Naive thymus-derived CD8-positive, alpha-beta T cell (primary cell): Measurements from ENCODE around the gene CORIN. TPM values are rescaled to one million over a fixed set of nuclear protein-coding genes. Genes with fewer than 3 reads are reported as not detected.

Experiments
- ATAC-seq, 2 donors: fragments of 150-1000 bp; cut with Tn5 transposase in 1 of 2; sonication (Bioruptor Pico), chemical (Tn5 transposase) in 1 of 2; 1 replicate in 1 of 2; 2 replicates in 1 of 2; pipeline ENCODE4 v1.10.0; 2021; ENCODE audit warnings: mild to moderate bottlenecking in 2 of 2, moderate library complexity in 2 of 2
- POLR2A ChIA-PET: fragments of 350-600 bp; sonication (Branson Sonifier 250); formaldehyde crosslinking; loops from one replicate; lab custom pipeline; 2021; ENCODE audit warnings: antibody characterized with exemption; lab: Charles Lee
- DNase-seq, 10 donors: peaks; one replicate each; pipeline versions ENCODE4 v3.0.0 to v3.0.0-alpha.2; 2020 to 2022
- H3K27ac Mint-ChIP-seq, 10 donors: one replicate each; pipeline ENCODE4 v1.8.0; 2020 to 2022; ENCODE audit warnings: mild to moderate bottlenecking in 10 of 10, mixed read lengths in 10 of 10, moderate library complexity in 4 of 10, inconsistent platforms in 1 of 10
- H3K27me3 Mint-ChIP-seq, 5 donors: one replicate each; pipeline ENCODE4 v1.8.0; 2021 to 2022; ENCODE audit warnings: mixed read lengths in 5 of 5
- H3K36me3 Mint-ChIP-seq, 3 donors: one replicate each; pipeline ENCODE4 v1.8.0; 2020 to 2022; ENCODE audit warnings: mixed read lengths in 3 of 3, mild to moderate bottlenecking in 2 of 3, inconsistent platforms in 1 of 3
- H3K4me1 Mint-ChIP-seq, 4 donors: one replicate each; pipeline ENCODE4 v1.8.0; 2021 to 2022; ENCODE audit warnings: mixed read lengths in 4 of 4
- H3K4me3 Mint-ChIP-seq, 10 donors: one replicate each; pipeline ENCODE4 v1.8.0; 2020 to 2022; ENCODE audit warnings: mild to moderate bottlenecking in 10 of 10, mixed read lengths in 10 of 10, moderate library complexity in 6 of 10, inconsistent platforms in 1 of 10
- H3K9me3 Mint-ChIP-seq, 9 donors: one replicate each; pipeline ENCODE4 v1.8.0; 2020 to 2022; ENCODE audit warnings: mixed read lengths in 9 of 9, mild to moderate bottlenecking in 3 of 9, inconsistent platforms in 1 of 9, moderate library complexity in 1 of 9
- polyA plus RNA-seq, 3 donors: library from polyadenylated mRNA; unstranded; fragments of 300-500 nt; fragmentation: Illumina TruSeq; gene quantifications; one replicate each; pipeline ENCODE4 v1.2.3, GENCODE V29; 2021
- total RNA-seq, 8 experiments: library from RNA in 2 of 8; stranded (reverse) in 2 of 8; gene quantifications; one replicate each; pipeline ENCODE4 v1.2.3 and lab custom pipeline; 2021 to 2026

Gene CORIN
- total and polyA plus RNA-seq, 5 experiments from 2014 or later: 0.05 to 0.49 (median 0.31) TPM; not detected in 2

- peaks cover 0 to 4% (median 0%) of the 10 kb centered on the region in 9 donors for H3K9me3 Mint-ChIP-seq
- H3K4me3 Mint-ChIP-seq: no peak overlapping the region
- ATAC-seq (no peak), DNase-seq (no peak)
- peaks cover 3 to 18% (median 10%) of the 10 kb centered on the region in 4 donors for H3K4me1 Mint-ChIP-seq
- peaks cover 7 to 39% (median 19%) of the 10 kb centered on the region in 5 donors for H3K27me3 Mint-ChIP-seq
- peaks cover 0 to 3% (median 0%) of the 10 kb centered on the region in 3 donors for H3K36me3 Mint-ChIP-seq
- POLR2A ChIA-PET: no interaction called here
- H3K27ac Mint-ChIP-seq: no peak overlapping the region
These were observed 7.4 kb downstream of the CORIN start for GRCh38 chr4:47830265-47831025.

- no peak overlapping the region for H3K4me3 Mint-ChIP-seq
- no peak for ATAC-seq
- POLR2A ChIA-PET: no interaction called here
- H3K36me3 Mint-ChIP-seq: peaks cover 0 to 3% (median 0%) of the 10 kb centered on the region in 3 donors
- DNase-seq: no peak
- H3K27me3 Mint-ChIP-seq: peaks cover 9 to 39% (median 19%) of the 10 kb centered on the region in 5 donors
- peaks cover 0 to 4% (median 0%) of the 10 kb centered on the region in 9 donors for H3K9me3 Mint-ChIP-seq
- H3K27ac Mint-ChIP-seq: no peak overlapping the region
- H3K4me1 Mint-ChIP-seq: peaks cover 3 to 14% (median 7%) of the 10 kb centered on the region in 4 donors
These were observed 8.4 kb downstream of the CORIN start for GRCh38 chr4:47829438-47829837.

- H3K4me1 Mint-ChIP-seq: peaks cover 3 to 14% (median 7%) of the 10 kb centered on the region in 4 donors
- DNase-seq: no peak
- H3K27ac Mint-ChIP-seq: peak overlapping the region in 1 of 10 donors; percentile 0
- peak in 1 of 2 donors; percentile 36 for ATAC-seq
- H3K9me3 Mint-ChIP-seq: no peaks in the 10 kb centered on the region
- H3K36me3 Mint-ChIP-seq: no peaks in the 10 kb centered on the region
- peak overlapping the region in 1 of 10 donors; percentile 22 for H3K4me3 Mint-ChIP-seq
- POLR2A ChIA-PET: no interaction called here
- peaks cover 8 to 28% (median 16%) of the 10 kb centered on the region in 5 donors for H3K27me3 Mint-ChIP-seq
These were observed 10.4 kb downstream of the CORIN start for GRCh38 chr4:47827343-47828047.

GRCh38 chr4:47824840-47825239 is 13.0 kb downstream of the CORIN start:
- Mint-ChIP-seq H3K9me3 (no peaks in the 10 kb centered on the region), H3K4me1 (peaks cover 3 to 12% (median 7%) of the 10 kb centered on the region in 4 donors), H3K27ac (no peak overlapping the region), H3K4me3 (no peak overlapping the region), H3K27me3 (peaks cover 1 to 13% (median 12%) of the 10 kb centered on the region in 5 donors), H3K36me3 (no peaks in the 10 kb centered on the region)
- ATAC-seq (no peak), DNase-seq (no peak)
- POLR2A ChIA-PET: no interaction called here

GRCh38 chr4:47819178-47819577 is 18.7 kb downstream of the CORIN start:
- no peaks in the 10 kb centered on the region for H3K36me3 Mint-ChIP-seq
- peaks cover 7 to 17% (median 12%) of the 10 kb centered on the region in 5 donors for H3K27me3 Mint-ChIP-seq
- ATAC-seq (no peak), DNase-seq (no peak)
- H3K9me3 Mint-ChIP-seq: peaks cover 0 to 9% (median 0%) of the 10 kb centered on the region in 9 donors
- no peak overlapping the region for H3K4me3 Mint-ChIP-seq
- H3K4me1 Mint-ChIP-seq: peaks cover 0 to 4% (median 0%) of the 10 kb centered on the region in 4 donors
- POLR2A ChIA-PET: no interaction called here
- H3K27ac Mint-ChIP-seq: no peak overlapping the region

- Mint-ChIP-seq H3K4me1 (peaks cover 0 to 4% (median 0%) of the 10 kb centered on the region in 4 donors), H3K27me3 (peaks cover 6 to 22% (median 14%) of the 10 kb centered on the region in 5 donors), H3K4me3 (no peak overlapping the region), H3K27ac (no peak overlapping the region), H3K36me3 (no peaks in the 10 kb centered on the region), H3K9me3 (peaks cover 0 to 9% (median 0%) of the 10 kb centered on the region in 9 donors)
- POLR2A ChIA-PET: no interaction called here
- ATAC-seq (no peak), DNase-seq (no peak)
These were observed 20.6 kb downstream of the CORIN start for GRCh38 chr4:47817275-47817674.

GRCh38 chr4:47816748-47817147 is 21.1 kb downstream of the CORIN start:
- POLR2A ChIA-PET: no interaction called here
- peaks cover 0 to 4% (median 0%) of the 10 kb centered on the region in 4 donors for H3K4me1 Mint-ChIP-seq
- no peak overlapping the region for H3K27ac Mint-ChIP-seq
- H3K27me3 Mint-ChIP-seq: peaks cover 4 to 22% (median 13%) of the 10 kb centered on the region in 5 donors
- ATAC-seq (no peak), DNase-seq (no peak)
- no peak overlapping the region for H3K4me3 Mint-ChIP-seq
- peaks cover 0 to 9% (median 0%) of the 10 kb centered on the region in 9 donors for H3K9me3 Mint-ChIP-seq
- H3K36me3 Mint-ChIP-seq: no peaks in the 10 kb centered on the region

GRCh38 chr4:47814618-47815295 is 23.1 kb downstream of the CORIN start:
- Mint-ChIP-seq H3K9me3 (peaks cover 0 to 9% (median 0%) of the 10 kb centered on the region in 9 donors), H3K27me3 (peaks cover 6 to 36% (median 15%) of the 10 kb centered on the region in 5 donors), H3K27ac (no peak overlapping the region), H3K4me3 (no peak overlapping the region), H3K36me3 (no peaks in the 10 kb centered on the region), H3K4me1 (peaks cover 0 to 4% (median 0%) of the 10 kb centered on the region in 4 donors)
- no peak for DNase-seq
- POLR2A ChIA-PET: no interaction called here
- ATAC-seq: no peak

- no peaks in the 10 kb centered on the region for H3K9me3 Mint-ChIP-seq
- H3K4me1 Mint-ChIP-seq: no peaks in the 10 kb centered on the region
- H3K4me3 Mint-ChIP-seq: no peak overlapping the region
- H3K27ac Mint-ChIP-seq: no peak overlapping the region
- DNase-seq (no peak), ATAC-seq (no peak)
- POLR2A ChIA-PET: no interaction called here
- no peaks in the 10 kb centered on the region for H3K36me3 Mint-ChIP-seq
- peaks cover 6 to 28% (median 15%) of the 10 kb centered on the region in 5 donors for H3K27me3 Mint-ChIP-seq
These were observed 28.1 kb downstream of the CORIN start for GRCh38 chr4:47809654-47810203.

GRCh38 chr4:47804598-47804997 is 33.3 kb downstream of the CORIN start:
- Mint-ChIP-seq H3K9me3 (peaks cover 0 to 7% (median 0%) of the 10 kb centered on the region in 9 donors), H3K4me1 (no peaks in the 10 kb centered on the region), H3K27ac (no peak overlapping the region), H3K4me3 (no peak overlapping the region), H3K36me3 (no peaks in the 10 kb centered on the region), H3K27me3 (peaks cover 0 to 4% (median 2%) of the 10 kb centered on the region in 5 donors)
- DNase-seq (no peak), ATAC-seq (no peak)
- POLR2A ChIA-PET: no interaction called here

- H3K4me1 Mint-ChIP-seq: no peaks in the 10 kb centered on the region
- no peaks in the 10 kb centered on the region for H3K36me3 Mint-ChIP-seq
- H3K9me3 Mint-ChIP-seq: peaks cover 0 to 7% (median 0%) of the 10 kb centered on the region in 9 donors
- H3K27me3 Mint-ChIP-seq: peaks cover 0 to 5% (median 1%) of the 10 kb centered on the region in 5 donors
- H3K4me3 Mint-ChIP-seq: no peak overlapping the region
- POLR2A ChIA-PET: no interaction called here
- no peak for DNase-seq
- ATAC-seq: no peak
- H3K27ac Mint-ChIP-seq: no peak overlapping the region
These were observed 36.3 kb downstream of the CORIN start for GRCh38 chr4:47801481-47802002.

GRCh38 chr4:47798165-47798564 is 39.7 kb downstream of the CORIN start:
- DNase-seq (no peak), ATAC-seq (no peak)
- H3K4me3 Mint-ChIP-seq: no peak overlapping the region
- POLR2A ChIA-PET: no interaction called here
- H3K36me3 Mint-ChIP-seq: no peaks in the 10 kb centered on the region
- no peaks in the 10 kb centered on the region for H3K9me3 Mint-ChIP-seq
- H3K4me1 Mint-ChIP-seq: no peaks in the 10 kb centered on the region
- H3K27me3 Mint-ChIP-seq: peaks cover 0 to 4% (median 0%) of the 10 kb centered on the region in 5 donors
- no peak overlapping the region for H3K27ac Mint-ChIP-seq
